Midbrain (tissue), 1 donor: ENCODE measurements around the gene ERVH48-1.
A peak's percentile ranks its signal among the peaks of the same experiment; 100 is the strongest.
"Not testable (repeated sequence)": the region's sequence is repeated elsewhere in the genome, so short reads cannot be mapped to it uniquely, and the experiment has no call there.

Experiments used
- DNase-seq: peaks from one replicate; lab custom pipeline; 2025; lab: John Stamatoyannopoulos, UW

ERVH48-1 gene

DNA sequence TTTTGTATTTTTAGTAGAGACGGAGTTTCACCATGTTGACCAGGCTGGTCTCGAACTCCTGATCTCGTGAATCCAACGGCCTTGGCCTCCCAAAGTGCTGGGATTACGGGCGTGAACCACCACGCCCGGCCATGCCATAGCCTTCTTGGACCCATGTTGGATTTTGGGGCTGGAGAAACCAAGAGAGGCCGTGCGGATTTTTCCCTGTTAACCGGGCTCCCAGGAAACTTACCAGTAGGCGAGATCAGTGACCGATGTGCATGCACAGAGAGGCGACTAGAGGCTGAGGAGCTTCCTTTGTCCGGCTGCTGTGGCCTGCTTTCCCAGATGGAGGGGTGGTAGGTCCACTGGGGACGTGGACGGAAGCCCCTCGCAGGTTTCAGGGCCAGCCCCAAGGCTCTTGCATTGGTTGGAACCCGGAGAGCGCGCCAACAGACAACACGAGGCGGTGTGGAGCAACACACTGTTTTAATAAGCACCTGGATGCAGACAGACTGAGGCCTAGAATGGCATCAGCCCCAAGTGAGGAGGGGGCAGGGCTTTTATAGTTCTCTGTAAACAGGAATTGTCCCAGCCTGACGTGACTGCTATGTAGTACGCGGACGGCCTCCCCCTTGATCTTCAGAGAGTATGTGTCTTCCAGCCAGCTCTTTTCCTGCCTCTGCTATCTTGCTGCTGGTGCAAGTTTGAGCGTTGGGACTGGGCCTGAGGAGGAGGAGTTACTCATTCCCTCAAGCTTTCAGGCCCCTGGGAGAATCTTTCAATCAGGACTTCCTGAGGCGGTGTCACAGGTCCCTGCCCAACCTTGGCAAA, at the start of gene ERVH48-1:
Gene ERVH48-1 (minus strand): TSS at position 517 of the 813 bp plus-strand sequence. CDS start 6,624 bp downstream, outside the sequence.
- no peak for DNase-seq

GRCh38 chr21:42973991-42974831, 48.8 kb upstream of the ERVH48-1 start, which contains the start of gene PKNOX1:
Gene PKNOX1 (plus strand): TSS chr21:42974562. CDS start chr21:43004382, 29,820 bp downstream.
- peak; percentile 100 for DNase-seq

- no peak for DNase-seq
These were observed 48.0 kb upstream of the ERVH48-1 start for GRCh38 chr21:42973309-42973990.

- DNase-seq, result no peak
These were observed 46.5 kb upstream of the ERVH48-1 start for GRCh38 chr21:42971897-42972275.

DNA sequence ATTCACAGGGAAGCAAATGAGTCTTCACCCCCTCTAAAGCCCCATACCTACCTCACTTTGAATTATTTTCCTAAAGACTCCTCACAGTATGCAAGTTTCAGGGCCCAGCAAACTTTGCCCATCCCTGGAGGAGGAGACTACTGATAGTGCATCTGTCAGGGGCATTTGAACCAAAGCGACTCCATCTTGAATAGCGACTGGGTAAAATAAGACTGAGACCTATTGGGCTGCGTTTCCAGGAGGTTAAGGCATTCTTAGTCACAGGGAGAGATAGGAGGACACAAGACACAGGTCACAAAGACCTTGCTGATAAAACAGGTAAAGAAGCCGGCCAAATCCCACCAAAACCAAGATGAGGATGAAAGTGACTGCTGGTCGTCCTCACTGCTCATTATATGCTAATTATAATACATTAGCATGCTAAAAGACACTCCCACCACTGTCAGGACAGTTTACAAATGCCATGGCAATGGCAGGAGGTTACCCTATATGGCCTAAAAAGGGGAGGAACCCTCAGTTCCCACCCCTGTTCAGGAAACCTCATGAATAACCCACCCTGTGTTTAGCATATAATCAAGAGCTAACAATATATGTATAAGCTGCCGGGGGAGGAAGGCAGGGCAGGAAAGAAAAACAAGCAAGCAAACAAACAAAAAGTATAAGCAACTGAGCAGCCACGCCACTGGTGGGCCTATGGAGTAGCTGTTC, 45.7 kb upstream of the ERVH48-1 start:
- DNase-seq, result no peak

DNA sequence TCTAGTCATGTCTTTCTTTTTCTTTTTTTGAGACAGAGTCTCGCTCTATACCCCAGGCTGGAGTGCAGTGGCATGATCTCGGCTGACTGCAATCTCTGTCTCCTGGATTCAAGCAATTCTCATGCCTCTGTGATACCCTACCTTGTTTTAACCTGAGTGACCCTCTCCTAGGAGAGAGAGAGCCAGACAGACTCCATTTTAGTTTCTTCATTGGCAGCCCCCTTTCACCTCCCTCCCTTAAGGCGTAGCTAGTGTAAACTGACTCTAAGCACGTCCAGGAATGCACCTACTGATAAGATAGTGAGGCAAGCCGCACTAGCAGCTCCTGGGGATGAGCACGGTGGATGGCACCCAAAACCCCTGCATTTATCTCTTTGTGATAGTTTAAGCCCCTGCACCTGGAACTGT, 43.8 kb upstream of the ERVH48-1 start:
- no peak for DNase-seq

- not testable (repeated sequence) for DNase-seq
These were observed 42.2 kb upstream of the ERVH48-1 start for GRCh38 chr21:42967616-42968015.

GRCh38 chr21:42965211-42965560, 39.8 kb upstream of the ERVH48-1 start:
- DNase-seq, result no peak

DNA sequence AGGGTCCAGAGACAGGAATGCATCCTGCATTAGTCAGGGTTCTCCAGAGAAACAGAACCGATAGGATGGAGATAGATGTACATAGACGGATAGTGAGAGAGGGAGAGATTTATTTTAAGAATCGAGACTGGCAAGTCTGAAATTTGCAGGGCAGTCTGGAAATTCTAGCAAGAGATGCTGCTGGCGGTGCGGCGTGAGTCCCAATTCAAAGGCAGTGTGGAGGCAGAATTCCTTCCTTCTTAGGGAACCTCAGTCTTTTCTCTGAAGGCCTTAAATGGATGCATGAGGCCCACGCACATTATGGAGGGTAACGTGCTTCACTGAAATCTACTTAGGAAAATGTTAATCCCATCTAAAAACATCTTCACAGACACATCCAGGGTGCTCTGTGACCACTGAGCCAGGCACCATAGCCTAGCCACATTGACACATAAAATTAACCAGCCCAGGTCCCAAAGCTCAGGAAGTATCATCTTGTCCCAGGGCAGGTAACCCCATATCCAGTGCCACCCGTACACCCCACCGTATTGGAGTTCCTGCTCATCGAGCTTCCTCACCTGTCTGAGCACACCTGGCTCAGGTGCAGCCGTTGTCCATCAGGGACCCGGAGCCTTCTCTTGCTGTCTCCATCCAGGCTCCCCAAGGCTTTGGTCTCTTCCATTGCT, 39.2 kb upstream of the ERVH48-1 start:
- DNase-seq, result no peak

DNA sequence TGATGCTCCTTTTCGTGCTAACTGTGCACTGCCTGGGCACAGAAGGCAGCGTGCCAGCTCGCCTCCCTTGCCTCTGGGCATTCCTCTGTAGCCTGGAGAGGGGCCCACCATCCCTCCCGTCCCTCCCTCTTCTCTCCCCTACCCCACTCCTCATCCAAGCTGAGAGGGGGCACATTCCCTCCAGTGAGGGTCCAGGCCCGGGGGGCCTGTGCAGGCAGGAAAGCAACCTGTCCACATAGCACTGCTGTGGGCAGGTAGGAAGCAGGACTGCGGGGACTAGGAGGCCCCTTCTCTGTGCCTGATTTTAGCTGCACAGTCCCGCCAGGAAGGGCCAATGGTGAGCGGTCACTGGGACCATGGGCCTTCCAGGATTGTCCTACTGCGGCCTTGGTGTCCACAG, 38.7 kb upstream of the ERVH48-1 start:
- no peak for DNase-seq

DNA sequence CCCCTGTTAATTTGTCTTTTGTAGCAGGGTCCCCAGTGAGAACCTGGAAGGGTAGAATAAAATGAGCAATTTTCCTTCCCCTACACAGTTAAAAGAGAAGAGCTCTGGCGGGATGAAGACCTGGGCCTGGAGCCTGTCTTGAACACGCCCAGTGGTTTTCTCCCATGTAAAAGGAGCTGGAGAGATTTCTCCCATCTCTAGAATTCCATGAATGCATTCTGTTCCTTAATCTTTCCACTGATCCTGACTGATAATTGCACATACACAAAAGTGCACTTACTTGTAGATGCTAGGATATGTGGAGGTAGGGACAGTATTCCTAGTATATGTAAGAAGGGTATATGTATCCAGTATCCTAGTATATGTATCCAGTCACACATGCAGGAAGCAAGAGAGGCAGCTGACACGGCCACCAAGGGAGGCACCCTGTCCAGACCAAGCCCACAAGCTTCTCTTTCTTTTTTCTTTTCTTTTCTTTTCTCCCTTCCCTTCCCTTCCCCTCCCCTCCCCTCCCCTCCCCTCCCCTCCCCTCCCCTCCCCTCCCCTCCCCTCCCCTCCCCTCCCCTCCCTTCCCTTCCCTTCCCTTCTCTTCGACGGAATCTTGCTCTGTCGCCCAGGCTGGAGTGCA, 37.1 kb upstream of the ERVH48-1 start:
- DNase-seq, result no peak

- no peak for DNase-seq
These were observed 34.3 kb upstream of the ERVH48-1 start for GRCh38 chr21:42959728-42960127.

- not testable (repeated sequence) for DNase-seq
These were observed 32.7 kb upstream of the ERVH48-1 start for GRCh38 chr21:42958122-42958521.

- no peak for DNase-seq
These were observed 31.6 kb upstream of the ERVH48-1 start for GRCh38 chr21:42956824-42957630.

GRCh38 chr21:42951193-42951592, 25.8 kb upstream of the ERVH48-1 start:
- not testable (repeated sequence) for DNase-seq

- not testable (repeated sequence) for DNase-seq
These were observed 23.8 kb upstream of the ERVH48-1 start for GRCh38 chr21:42949094-42949755.

GRCh38 chr21:42942244-42942643, 16.8 kb upstream of the ERVH48-1 start:
- no peak for DNase-seq

DNA sequence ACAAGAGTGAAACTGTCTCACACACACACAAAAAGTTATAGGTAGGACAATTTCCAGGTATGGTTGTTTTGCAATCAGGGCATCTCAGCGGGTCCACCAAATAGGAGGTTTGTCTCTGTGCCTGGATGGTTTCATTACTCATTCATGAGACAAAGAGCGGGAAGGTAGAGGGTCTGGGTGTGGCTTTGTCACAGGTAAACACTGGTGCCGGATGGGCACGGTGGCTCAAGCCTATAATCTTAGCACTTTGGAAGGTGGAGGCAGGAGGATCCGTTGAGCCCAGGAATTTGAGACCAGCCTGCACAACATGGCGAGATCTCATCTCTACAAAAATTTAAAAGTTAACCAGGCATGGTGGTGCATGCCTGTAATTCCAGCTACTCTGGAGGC, 16.3 kb upstream of the ERVH48-1 start:
- DNase-seq, result no peak
